PC-9 (cell line): Measurements from ENCODE around the gene ARID3B. TPM values are rescaled to one million over a fixed set of nuclear protein-coding genes. Genes with fewer than 3 reads are reported as not detected.

Source experiments
- BruUV-seq: library from RNA; stranded (reverse); fragments of 400-500 nt; replicated peaks from 2 replicates; lab custom pipeline; 2021; lab: Mats Ljungman, UMichigan
- CTCF ChIA-PET: fragments of 300-600 bp; sonication (Branson Sonifier 250); formaldehyde crosslinking; loops from one replicate; lab custom pipeline; 2022; ENCODE audit warnings: antibody characterized with exemption; lab: Charles Lee
- POLR2A ChIA-PET: fragments of 300-600 bp; sonication (Branson Sonifier 250); formaldehyde crosslinking; loops from one replicate; lab custom pipeline; 2022; ENCODE audit warnings: antibody characterized with exemption; ENCODE audit not compliant: unreplicated experiment; lab: Charles Lee
- DNase-seq, 2 experiments: peaks; one replicate each; pipeline versions ENCODE4 v3.0.0 to v3.0.0-alpha.2; 2015 to 2022; ENCODE audit warnings: mixed read lengths in 1 of 2
- H2AFZ ChIP-seq: fragments of 200-600 bp; sonication (generic); 2 replicates; pipeline ENCODE4 v1.8.1; 2017; ENCODE audit warnings: antibody characterized with exemption
- H3F3A ChIP-seq: fragments of 200-600 bp; sonication (generic); 2 replicates; pipeline ENCODE4 v1.8.1; 2017; ENCODE audit warnings: antibody characterized with exemption, mild to moderate bottlenecking, low read depth; ENCODE audit not compliant: insufficient read depth
- H3K27ac ChIP-seq: fragments of 200-600 bp; sonication (generic); 2 replicates; pipeline ENCODE4 v1.6.1; 2016; ENCODE audit warnings: mixed run types
- H3K27me3 ChIP-seq: fragments of 200-600 bp; sonication (generic); 2 replicates; pipeline ENCODE4 v1.6.1; 2016; ENCODE audit warnings: low read depth, mixed run types; ENCODE audit not compliant: insufficient read depth
- H3K36me3 ChIP-seq: fragments of 200-600 bp; sonication (generic); 2 replicates; pipeline ENCODE4 v1.6.1; 2016; ENCODE audit warnings: low read depth, mixed run types
- H3K4me1 ChIP-seq: fragments of 200-600 bp; sonication (generic); replicated peaks from 2 replicates; pipeline ENCODE4 v1.6.1; 2016; ENCODE audit warnings: mixed run types; ENCODE audit not compliant: insufficient read depth
- H3K4me2 ChIP-seq: fragments of 200-600 bp; sonication (generic); 2 replicates; pipeline ENCODE4 v1.6.1; 2017; ENCODE audit warnings: mixed run types
- H3K4me3 ChIP-seq: fragments of 200-600 bp; sonication (generic); 2 replicates; pipeline ENCODE4 v1.6.1; 2016; ENCODE audit warnings: mixed run types
- H3K79me2 ChIP-seq: fragments of 200-600 bp; sonication (generic); 2 replicates; pipeline ENCODE4 v1.6.1; 2017; ENCODE audit warnings: low read depth, mixed run types
- H3K9me2 ChIP-seq: fragments of 200-600 bp; sonication (generic); 2 replicates; pipeline ENCODE4 v1.8.1; 2017; ENCODE audit warnings: mild to moderate bottlenecking; ENCODE audit not compliant: insufficient read depth
- H3K9me3 ChIP-seq: fragments of 200-600 bp; sonication (generic); 2 replicates; pipeline ENCODE4 v1.8.1; 2016; ENCODE audit warnings: low read depth; ENCODE audit not compliant: insufficient read depth
- H4K20me1 ChIP-seq: fragments of 200-600 bp; sonication (generic); 2 replicates; pipeline ENCODE4 v1.8.1; 2017; ENCODE audit not compliant: insufficient read depth
- EZH2 ChIP-seq: fragments of 200-600 bp; sonication (generic); IDR thresholded peaks from 2 replicates; pipeline ENCODE4 v1.8.0; 2017; ENCODE audit warnings: antibody characterized with exemption, low read depth
- intact Hi-C: fragments of 100-400 bp; cut with micrococcal nuclease; formaldehyde crosslinking; loops from one replicate; pipeline ENCODE4 v1.10.0; 2022; ENCODE audit not compliant: unreplicated experiment
- total RNA-seq: library from RNA; stranded (reverse); gene quantifications from 2 replicates; pipeline ENCODE4 v1.2.3, GENCODE V29; 2021
- TF ChIP-seq, protein P1 (sequence below): fragments of 200-600 bp; sonication (generic); conservative IDR thresholded peaks from 2 replicates; pipeline ENCODE4 v1.6.1; 2017; ENCODE audit warnings: mixed run types, antibody characterized with exemption, mild to moderate bottlenecking, moderate library complexity

ARID3B gene
- total RNA-seq, 1 experiment from 2014 or later: 9.6 TPM

DNA sequence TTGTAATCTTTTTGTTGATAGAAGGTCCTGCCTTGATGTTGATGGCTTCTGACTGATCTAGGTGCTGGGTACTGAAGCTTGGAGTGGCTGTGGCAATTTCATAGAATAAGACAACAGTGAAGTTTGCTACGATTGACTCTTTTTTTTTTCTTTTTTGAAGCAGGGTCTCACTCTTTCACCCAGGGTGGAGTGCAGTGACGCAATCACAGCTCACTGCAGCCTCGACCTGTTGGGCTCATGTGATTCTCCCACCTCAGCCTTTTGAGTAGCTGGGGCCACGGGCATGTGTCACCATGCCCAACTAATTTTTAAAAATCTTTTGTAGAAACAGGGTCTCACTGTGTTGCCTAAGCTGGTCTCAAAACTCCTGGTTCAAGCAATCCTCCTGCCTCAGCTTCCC, 14.2 kb downstream of the ARID3B start:
- Histone ChIP-seq H3K36me3 (no peaks in the 10 kb centered on the region; the same call in 1 of the 2 replicates), H3K4me2 (no peak overlapping the region), H3K4me3 (no peak overlapping the region), H4K20me1 (peaks cover 13% of the 10 kb centered on the region; the same call in 1 of the 2 replicates), H3K27ac (no peak overlapping the region), H3F3A (peaks cover 6% of the 10 kb centered on the region; the same call in 1 of the 2 replicates), H3K79me2 (no peaks in the 10 kb centered on the region), H3K9me3 (no peaks in the 10 kb centered on the region), H3K27me3 (no peaks in the 10 kb centered on the region), H2AFZ (no peak overlapping the region), H3K9me2 (no peaks in the 10 kb centered on the region), H3K4me1 (no peaks in the 10 kb centered on the region)
- intact Hi-C loops: no loop called here
- DNase-seq: no peak
- POLR2A ChIA-PET: interaction anchor here (0.6 kb wide), 1 partner anchor 15 kb away, joined by 3 read pairs; no protein-coding TSS in a partner anchor
- TF ChIP-seq, protein P1, sequence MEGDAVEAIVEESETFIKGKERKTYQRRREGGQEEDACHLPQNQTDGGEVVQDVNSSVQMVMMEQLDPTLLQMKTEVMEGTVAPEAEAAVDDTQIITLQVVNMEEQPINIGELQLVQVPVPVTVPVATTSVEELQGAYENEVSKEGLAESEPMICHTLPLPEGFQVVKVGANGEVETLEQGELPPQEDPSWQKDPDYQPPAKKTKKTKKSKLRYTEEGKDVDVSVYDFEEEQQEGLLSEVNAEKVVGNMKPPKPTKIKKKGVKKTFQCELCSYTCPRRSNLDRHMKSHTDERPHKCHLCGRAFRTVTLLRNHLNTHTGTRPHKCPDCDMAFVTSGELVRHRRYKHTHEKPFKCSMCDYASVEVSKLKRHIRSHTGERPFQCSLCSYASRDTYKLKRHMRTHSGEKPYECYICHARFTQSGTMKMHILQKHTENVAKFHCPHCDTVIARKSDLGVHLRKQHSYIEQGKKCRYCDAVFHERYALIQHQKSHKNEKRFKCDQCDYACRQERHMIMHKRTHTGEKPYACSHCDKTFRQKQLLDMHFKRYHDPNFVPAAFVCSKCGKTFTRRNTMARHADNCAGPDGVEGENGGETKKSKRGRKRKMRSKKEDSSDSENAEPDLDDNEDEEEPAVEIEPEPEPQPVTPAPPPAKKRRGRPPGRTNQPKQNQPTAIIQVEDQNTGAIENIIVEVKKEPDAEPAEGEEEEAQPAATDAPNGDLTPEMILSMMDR: no peak
- TF ChIP-seq EZH2: no peak
- no TSS peak for BruUV-seq
- CTCF ChIA-PET: interaction anchor here (0.7 kb wide), 1 partner anchor 63 kb away, joined by 3 read pairs; no protein-coding TSS in a partner anchor

DNA sequence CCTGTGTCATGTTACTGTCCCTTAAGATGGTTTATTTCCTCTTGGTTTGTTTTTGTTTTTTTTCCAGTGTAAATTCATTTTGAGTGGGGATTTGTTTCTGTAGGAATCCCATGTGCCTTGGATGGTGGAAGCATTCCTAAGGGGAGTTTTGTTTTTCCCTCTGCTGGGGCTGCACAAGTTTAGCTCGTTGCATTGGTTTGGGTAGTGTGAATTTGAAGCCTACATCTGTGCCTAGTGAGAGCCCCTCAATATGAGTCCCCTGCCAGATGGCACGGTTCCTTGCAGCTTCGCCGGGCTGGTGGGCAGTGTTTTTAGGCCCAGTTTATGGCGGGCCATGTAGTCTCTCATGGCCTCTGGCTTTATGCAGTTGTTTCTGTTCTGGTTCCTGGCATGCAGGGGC, 17.7 kb downstream of the ARID3B start:
- Histone ChIP-seq H2AFZ (no peak overlapping the region), H3F3A (peaks cover 6% of the 10 kb centered on the region; the same call in 1 of the 2 replicates)
- POLR2A ChIA-PET: interaction anchor here (0.6 kb wide), 1 partner anchor 59 kb away, joined by 5 read pairs; no protein-coding TSS in a partner anchor

DNA sequence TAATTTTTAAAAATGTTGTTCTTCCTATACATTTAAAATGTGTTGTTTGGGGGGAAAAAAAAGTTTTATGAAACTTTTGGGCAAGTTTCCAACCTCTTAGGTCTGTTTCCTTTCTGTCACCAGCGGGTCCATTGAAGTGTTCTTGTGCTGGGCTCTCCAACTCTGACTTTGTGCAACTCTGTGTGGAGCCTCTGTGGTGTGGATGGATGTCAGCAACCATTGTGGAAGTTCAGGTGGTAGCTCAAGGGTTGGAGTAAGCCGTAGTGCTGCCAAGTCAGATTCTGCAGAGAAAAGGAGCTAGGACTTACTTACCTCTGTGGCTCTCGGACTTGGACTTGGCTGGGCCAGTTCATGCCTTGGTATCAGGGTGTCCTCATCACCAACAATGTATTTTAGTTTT, 22.4 kb downstream of the ARID3B start:
- BruUV-seq: no TSS peak
- DNase-seq: no peak

More for the DNA sequence above, 17.7 kb downstream of the ARID3B start:
- Histone ChIP-seq H3K4me3 (no peak overlapping the region), H3K9me2 (no peaks in the 10 kb centered on the region), H3K79me2 (no peaks in the 10 kb centered on the region), H3K27ac (no peak overlapping the region), H3K9me3 (no peaks in the 10 kb centered on the region), H3K27me3 (no peaks in the 10 kb centered on the region), H3K4me1 (no peaks in the 10 kb centered on the region), H3K4me2 (no peak overlapping the region), H3K36me3 (no peaks in the 10 kb centered on the region; the same call in 1 of the 2 replicates), H4K20me1 (no peaks in the 10 kb centered on the region)
- CTCF ChIA-PET: no interaction called here
- TF ChIP-seq, protein P1: no peak
- TF ChIP-seq EZH2: no peak
- no TSS peak for BruUV-seq
- intact Hi-C loops: loop anchor here (1.0 kb wide), 1 partner anchor 16 kb away; no protein-coding TSS in a partner anchor
- DNase-seq: no peak

More for the DNA sequence above, 22.4 kb downstream of the ARID3B start:
- Histone ChIP-seq H3K27ac (no peak overlapping the region), H4K20me1 (peaks cover 4% of the 10 kb centered on the region), H3K4me1 (no peaks in the 10 kb centered on the region), H3K4me2 (no peak overlapping the region), H3K9me2 (no peaks in the 10 kb centered on the region), H2AFZ (no peak overlapping the region), H3K79me2 (no peaks in the 10 kb centered on the region), H3K4me3 (no peak overlapping the region), H3K36me3 (no peaks in the 10 kb centered on the region), H3K27me3 (no peaks in the 10 kb centered on the region), H3K9me3 (no peaks in the 10 kb centered on the region), H3F3A (no peaks in the 10 kb centered on the region)
- TF ChIP-seq, protein P1: no peak
- no peak for TF ChIP-seq EZH2
- POLR2A ChIA-PET: no interaction called here
- CTCF ChIA-PET: interaction anchor here (0.6 kb wide), 1 partner anchor 102 kb away, joined by 5 read pairs; the partner anchor contains the start of gene UBL7
- intact Hi-C loops: no loop called here
